D721Med (cell line): ENCODE data around the gene JAK1.

ENCODE experiments used
- DNase-seq: peaks from one replicate; pipeline ENCODE4 v3.0.0; 2011; ENCODE audit warnings: low spot score; ENCODE audit not compliant: insufficient read length
- FAIRE-seq: peaks from 2 replicates; lab custom pipeline; 2011; peaks lifted over from hg19 to GRCh38; lab: Jason Lieb, UNC
- TF ChIP-seq, protein P1 (sequence below): IDR thresholded peaks from 2 replicates; pipeline ENCODE4 v1.5.1; 2012; ENCODE audit warnings: mild to moderate bottlenecking, control low read depth; ENCODE audit not compliant: insufficient read depth; ENCODE audit errors: missing control alignments

The JAK1 gene

DNA sequence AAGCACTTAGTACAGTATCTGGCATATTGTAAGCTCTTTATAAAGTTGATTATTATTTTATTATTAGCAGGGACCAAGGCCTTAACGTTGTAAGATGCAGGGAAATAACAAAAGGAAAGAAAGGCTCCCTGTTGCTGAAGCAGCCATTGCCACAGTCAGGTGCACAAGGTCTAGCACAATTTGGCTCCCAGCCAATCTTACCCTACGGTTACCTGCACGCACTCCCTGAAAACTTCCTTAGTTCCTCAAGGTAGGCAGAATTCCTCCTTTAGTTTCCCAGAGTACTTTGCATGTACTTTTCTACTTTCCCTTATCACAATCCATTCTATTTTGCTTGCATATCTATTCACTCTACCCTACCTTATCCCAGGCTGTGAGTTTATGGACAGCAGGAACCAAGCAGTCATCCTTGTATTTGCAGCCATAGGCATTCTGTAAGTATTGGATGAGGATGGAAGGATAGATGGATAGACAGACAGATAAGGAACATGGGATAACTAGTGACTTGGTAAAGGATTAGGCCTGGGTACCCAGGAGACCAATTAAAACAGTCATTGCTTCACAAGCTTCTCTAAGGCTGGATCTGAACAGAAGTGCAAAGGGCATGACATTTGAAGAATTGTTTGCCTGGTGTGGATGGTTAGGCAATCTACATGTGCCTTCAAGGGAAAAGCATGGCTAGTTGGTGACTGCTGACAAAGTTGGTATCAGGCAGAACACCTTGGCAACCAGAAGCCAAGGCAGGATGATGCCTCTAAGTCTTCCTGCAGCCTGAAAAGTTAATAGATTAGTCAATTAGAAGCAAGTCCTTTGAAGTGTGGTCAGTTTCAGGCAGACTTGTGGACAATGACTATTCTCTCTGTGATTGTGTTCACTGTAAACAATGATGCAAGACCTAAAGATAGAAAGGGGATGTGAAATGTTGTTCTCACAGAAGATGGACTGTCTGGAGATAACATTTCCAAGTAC is 20.8 kb upstream of the JAK1 start:
- FAIRE-seq (no peak), DNase-seq (no peak)
- TF ChIP-seq, protein P1, sequence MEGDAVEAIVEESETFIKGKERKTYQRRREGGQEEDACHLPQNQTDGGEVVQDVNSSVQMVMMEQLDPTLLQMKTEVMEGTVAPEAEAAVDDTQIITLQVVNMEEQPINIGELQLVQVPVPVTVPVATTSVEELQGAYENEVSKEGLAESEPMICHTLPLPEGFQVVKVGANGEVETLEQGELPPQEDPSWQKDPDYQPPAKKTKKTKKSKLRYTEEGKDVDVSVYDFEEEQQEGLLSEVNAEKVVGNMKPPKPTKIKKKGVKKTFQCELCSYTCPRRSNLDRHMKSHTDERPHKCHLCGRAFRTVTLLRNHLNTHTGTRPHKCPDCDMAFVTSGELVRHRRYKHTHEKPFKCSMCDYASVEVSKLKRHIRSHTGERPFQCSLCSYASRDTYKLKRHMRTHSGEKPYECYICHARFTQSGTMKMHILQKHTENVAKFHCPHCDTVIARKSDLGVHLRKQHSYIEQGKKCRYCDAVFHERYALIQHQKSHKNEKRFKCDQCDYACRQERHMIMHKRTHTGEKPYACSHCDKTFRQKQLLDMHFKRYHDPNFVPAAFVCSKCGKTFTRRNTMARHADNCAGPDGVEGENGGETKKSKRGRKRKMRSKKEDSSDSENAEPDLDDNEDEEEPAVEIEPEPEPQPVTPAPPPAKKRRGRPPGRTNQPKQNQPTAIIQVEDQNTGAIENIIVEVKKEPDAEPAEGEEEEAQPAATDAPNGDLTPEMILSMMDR, result no peak

GRCh38 chr1:64984737-64985136 is 18.4 kb upstream of the JAK1 start:
- TF ChIP-seq, protein P1, result no peak
- DNase-seq (no peak), FAIRE-seq (no peak)

DNA sequence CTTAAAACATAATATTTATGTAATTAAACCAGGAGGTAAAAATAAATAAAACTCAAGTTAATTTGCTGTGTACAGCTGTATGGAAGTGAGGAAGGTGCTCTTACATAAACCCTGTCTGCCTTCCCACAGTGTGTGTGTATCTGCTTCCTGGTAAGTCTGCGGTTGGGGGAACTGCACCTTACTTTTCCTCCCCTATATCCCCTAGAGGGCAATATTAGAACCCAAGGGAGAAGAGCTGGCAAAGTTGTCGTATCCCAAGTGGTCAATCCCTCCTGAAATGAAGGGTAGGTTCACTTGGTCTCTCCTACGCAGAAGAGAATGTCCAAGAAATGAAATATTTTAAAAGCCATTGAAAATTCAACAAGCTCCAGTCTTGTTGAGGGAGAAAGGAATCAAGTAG is 17.8 kb upstream of the JAK1 start:
- no peak for FAIRE-seq

GRCh38 chr1:64983110-64983509 is 16.8 kb upstream of the JAK1 start:
- no peak for FAIRE-seq
- TF ChIP-seq, protein P1, result no peak
- no peak for DNase-seq

More for the DNA sequence above, 17.8 kb upstream of the JAK1 start:
- TF ChIP-seq, protein P1, result no peak
- no peak for DNase-seq

- TF ChIP-seq, protein P1, result no peak
- FAIRE-seq (no peak), DNase-seq (no peak)
Measured at GRCh38 chr1:64981601-64982533, 15.5 kb upstream of the JAK1 start.

GRCh38 chr1:64980745-64981600 is 14.6 kb upstream of the JAK1 start:
- FAIRE-seq (no peak), DNase-seq (no peak)
- TF ChIP-seq, protein P1, result no peak
